H1 (cell line): ENCODE measurements around the gene USP16. TPM values are rescaled to one million over a fixed set of nuclear protein-coding genes. Genes with fewer than 3 reads are reported as not detected.

Experiments used
- CTCF ChIA-PET: fragments of 300-600 bp; sonication (Branson Sonifier 250); formaldehyde crosslinking; loops from one replicate; lab custom pipeline; 2021; ENCODE audit not compliant: partially characterized antibody; lab: Charles Lee
- POLR2A ChIA-PET: fragments of 300-600 bp; sonication (Branson Sonifier 250); formaldehyde crosslinking; loops from one replicate; lab custom pipeline; 2021; ENCODE audit warnings: inconsistent platforms; ENCODE audit not compliant: partially characterized antibody; lab: Charles Lee
- DNase-seq, 2 experiments: peaks; one replicate each; pipeline versions ENCODE4 v3.0.0 to v3.0.0-alpha.2; 2010 to 2022; ENCODE audit warnings: low spot score in 2 of 2, low read depth in 1 of 2, mixed read lengths in 1 of 2
- FAIRE-seq: peaks from 2 replicates; lab custom pipeline; 2011; peaks lifted over from hg19 to GRCh38; lab: Jason Lieb, UNC
- H2AFZ ChIP-seq: 2 replicates; pipeline ENCODE4 v1.8.1; 2012; ENCODE audit warnings: low read length, inconsistent platforms
- H2AK5ac ChIP-seq: 2 replicates; pipeline ENCODE4 v1.6.1; 2013; ENCODE audit warnings: low read depth, low read length
- H2BK120ac ChIP-seq: replicated peaks from 2 replicates; pipeline ENCODE3; 2013; ENCODE audit warnings: low read depth, low read length, inconsistent platforms
- H2BK12ac ChIP-seq: 2 replicates; pipeline ENCODE4 v1.6.1; 2013; ENCODE audit warnings: low read depth, low read length
- H2BK15ac ChIP-seq: 2 replicates; pipeline ENCODE4 v1.6.1; 2013; ENCODE audit warnings: low read length
- H2BK20ac ChIP-seq: 2 replicates; pipeline ENCODE4 v1.6.1; 2013; ENCODE audit warnings: low read length
- H2BK5ac ChIP-seq: 2 replicates; pipeline ENCODE4 v1.6.1; 2013; ENCODE audit warnings: low read depth, low read length
- H3K14ac ChIP-seq: 2 replicates; pipeline ENCODE4 v1.6.1; 2013; ENCODE audit warnings: inconsistent platforms; ENCODE audit not compliant: insufficient read length
- H3K18ac ChIP-seq: 2 replicates; pipeline ENCODE4 v1.6.1; 2013; ENCODE audit warnings: low read length; ENCODE audit errors: extremely low read depth
- H3K23ac ChIP-seq: 2 replicates; pipeline ENCODE4 v1.6.1; 2013; ENCODE audit warnings: inconsistent platforms; ENCODE audit not compliant: insufficient read length
- H3K23me2 ChIP-seq: 2 replicates; pipeline ENCODE4 v1.6.1; 2013; ENCODE audit warnings: low read depth, low read length
- H3K27ac ChIP-seq: 2 replicates; pipeline ENCODE4 v1.6.1; 2011; ENCODE audit warnings: low read depth, low read length, inconsistent platforms
- H3K27me3 ChIP-seq, 4 experiments: replicated peaks in 1 of 4; 1 replicate in 1 of 4; 2 replicates in 3 of 4; pipeline versions ENCODE4 v1.6.1 to v1.8.1; 2011 to 2013; ENCODE audit warnings: low read length in 3 of 4, mild to moderate bottlenecking in 3 of 4, inconsistent platforms in 2 of 4, mixed read lengths in 2 of 4, moderate library complexity in 1 of 4; ENCODE audit not compliant: control insufficient read depth in 3 of 4, insufficient read depth in 3 of 4; ENCODE audit errors: extremely low read depth in 1 of 4
- H3K36me3 ChIP-seq, 4 experiments: 2 replicates each; pipeline versions ENCODE4 v1.6.1 to v1.8.1; 2011 to 2013; ENCODE audit warnings: mild to moderate bottlenecking in 4 of 4, low read length in 3 of 4, moderate library complexity in 2 of 4, control low read depth in 1 of 4, inconsistent platforms in 1 of 4; ENCODE audit not compliant: insufficient read depth in 4 of 4, control insufficient read depth in 2 of 4
- H3K4ac ChIP-seq: replicated peaks from 2 replicates; pipeline ENCODE3; 2013; ENCODE audit warnings: low read length, low read depth, mixed read lengths, inconsistent platforms; ENCODE audit not compliant: insufficient read length
- H3K4me1 ChIP-seq, 4 experiments: replicated peaks in 1 of 4; 1 replicate in 1 of 4; 2 replicates in 3 of 4; pipeline versions ENCODE4 v1.6.1 to v1.8.1; 2011 to 2013; ENCODE audit warnings: low read length in 3 of 4, inconsistent platforms in 2 of 4, mixed read lengths in 1 of 4; ENCODE audit not compliant: insufficient read depth in 4 of 4, control insufficient read depth in 3 of 4
- H3K4me2 ChIP-seq, 2 experiments: 2 replicates each; pipeline versions ENCODE4 v1.6.1 to v1.8.1; 2011 to 2013; ENCODE audit warnings: low read depth in 2 of 2, low read length in 2 of 2, control low read depth in 1 of 2, inconsistent platforms in 1 of 2, mild to moderate bottlenecking in 1 of 2; ENCODE audit not compliant: insufficient read depth in 1 of 2
- H3K4me3 ChIP-seq, 4 experiments: fragments of 200-600, 300-600 bp in 1 of 4; sonication (generic), shearing (Covaris generic), sonication (Bioruptor Twin) in 1 of 4; 2 replicates each; pipeline versions ENCODE4 v1.5.1 to v1.8.1; 2011 to 2016; ENCODE audit warnings: low read length in 4 of 4, low read depth in 3 of 4, control low read depth in 2 of 4, inconsistent platforms in 2 of 4, mild to moderate bottlenecking in 2 of 4, mixed read lengths in 1 of 4, moderate library complexity in 1 of 4; ENCODE audit not compliant: insufficient read depth in 2 of 4; ENCODE audit errors: extremely low read depth in 1 of 4
- H3K56ac ChIP-seq: replicated peaks from 2 replicates; pipeline ENCODE3; 2013; ENCODE audit warnings: low read depth, mild to moderate bottlenecking, mixed read lengths, low read length, inconsistent platforms; ENCODE audit not compliant: insufficient read length
- H3K79me1 ChIP-seq: 2 replicates; pipeline ENCODE4 v1.6.1; 2013; ENCODE audit warnings: low read depth, low read length, control low read depth
- H3K79me2 ChIP-seq, 2 experiments: 2 replicates each; pipeline versions ENCODE4 v1.6.1 to v1.8.1; 2012 to 2013; ENCODE audit warnings: low read length in 2 of 2, mild to moderate bottlenecking in 2 of 2, inconsistent platforms in 1 of 2; ENCODE audit not compliant: insufficient read depth in 2 of 2, control insufficient read depth in 1 of 2
- H3K9ac ChIP-seq, 4 experiments: replicated peaks in 1 of 4; 1 replicate in 1 of 4; 2 replicates in 3 of 4; pipeline versions ENCODE4 v1.6.1 to v1.8.1; 2011 to 2013; ENCODE audit warnings: low read depth in 3 of 4, low read length in 3 of 4, control low read depth in 2 of 4, mild to moderate bottlenecking in 2 of 4, moderate library complexity in 2 of 4, inconsistent platforms in 1 of 4; ENCODE audit errors: extremely low read depth in 1 of 4
- H3K9me3 ChIP-seq, 2 experiments: 2 replicates each; pipeline versions ENCODE4 v1.6.1 to v1.8.1; 2012 to 2013; ENCODE audit warnings: mild to moderate bottlenecking in 2 of 2, moderate library complexity in 2 of 2, control low read depth in 1 of 2, inconsistent platforms in 1 of 2, low read depth in 1 of 2, low read length in 1 of 2, mixed read lengths in 1 of 2; ENCODE audit not compliant: insufficient read depth in 2 of 2
- H4K20me1 ChIP-seq, 2 experiments: replicated peaks in 1 of 2; 2 replicates each; pipeline versions ENCODE3 to v1.8.1; 2011 to 2013; ENCODE audit warnings: inconsistent platforms in 2 of 2, low read length in 2 of 2, mild to moderate bottlenecking in 1 of 2; ENCODE audit not compliant: insufficient read depth in 2 of 2, control insufficient read depth in 1 of 2
- H4K5ac ChIP-seq: 2 replicates; pipeline ENCODE4 v1.6.1; 2013; ENCODE audit warnings: low read length, low read depth, mixed read lengths, inconsistent platforms; ENCODE audit not compliant: insufficient read length
- H4K8ac ChIP-seq: 2 replicates; pipeline ENCODE4 v1.8.0; 2013; ENCODE audit warnings: mild to moderate bottlenecking, moderate library complexity, low read length, inconsistent platforms; ENCODE audit not compliant: insufficient read depth; ENCODE audit errors: extremely low read depth
- H4K91ac ChIP-seq: replicated peaks from 2 replicates; pipeline ENCODE3; 2013; ENCODE audit warnings: low read length, mixed read lengths, inconsistent platforms; ENCODE audit not compliant: insufficient read length
- ASH2L ChIP-seq: fragments of 200-600, 300-600 bp; sonication (generic); IDR thresholded peaks from one replicate; pipeline ENCODE4 v1.7.1; 2017; ENCODE audit warnings: low read length
- BCL11A ChIP-seq, 2 experiments: IDR thresholded peaks; one replicate each; pipeline ENCODE4 v1.6.1; 2011; ENCODE audit warnings: low read depth in 2 of 2, low read length in 2 of 2, mild to moderate bottlenecking in 2 of 2
- CREB1 ChIP-seq: IDR thresholded peaks from 2 replicates; pipeline ENCODE4 v1.6.1; 2012; ENCODE audit warnings: inconsistent platforms
- CTBP2 ChIP-seq: IDR thresholded peaks from 2 replicates; pipeline ENCODE4 v1.7.0; 2011; ENCODE audit warnings: borderline replicate concordance, mild to moderate bottlenecking, moderate library complexity, mixed read lengths, low read length; ENCODE audit not compliant: insufficient read depth, insufficient read length
- HDAC2 ChIP-seq, 2 experiments: fragments of 300-600 bp in 1 of 2; sonication (generic) in 1 of 2; IDR thresholded peaks; 2 replicates each; pipeline ENCODE4 v1.6.1; 2011 to 2012; ENCODE audit warnings: low read depth in 2 of 2, low read length in 2 of 2, mild to moderate bottlenecking in 2 of 2, moderate library complexity in 2 of 2, borderline replicate concordance in 1 of 2, inconsistent platforms in 1 of 2
- KDM1A ChIP-seq: fragments of 200-600, 300-600 bp; sonication (generic); IDR thresholded peaks from 2 replicates; pipeline ENCODE4 v1.7.1; 2016; ENCODE audit warnings: mild to moderate bottlenecking, low read length, borderline replicate concordance
- POU5F1 ChIP-seq: IDR thresholded peaks from 2 replicates; pipeline ENCODE4 v1.6.1; 2011; ENCODE audit warnings: low read depth, mild to moderate bottlenecking, low read length, moderate library complexity
- RAD21 ChIP-seq, 2 experiments: IDR thresholded peaks in 1 of 2; conservative IDR thresholded peaks in 1 of 2; 2 replicates each; pipeline ENCODE4 v1.6.1; 2011; ENCODE audit warnings: low read depth in 2 of 2, low read length in 2 of 2, improper control_type of control experiment in 1 of 2, inconsistent platforms in 1 of 2, mild to moderate bottlenecking in 1 of 2, moderate library complexity in 1 of 2
- RFX5 ChIP-seq: IDR thresholded peaks from 2 replicates; pipeline ENCODE4 v1.6.1; 2011; ENCODE audit warnings: low read depth, low read length, improper control_type of control experiment, borderline replicate concordance
- RNF2 ChIP-seq: fragments of 200-900, 300-1000 bp; sonication (generic); IDR thresholded peaks from 2 replicates; pipeline ENCODE4 v1.7.1; 2016; ENCODE audit warnings: borderline replicate concordance, low read depth, mild to moderate bottlenecking, antibody characterized with exemption, low read length; ENCODE audit not compliant: poor library complexity, severe bottlenecking; ENCODE audit errors: missing control alignments
- TBP ChIP-seq: IDR thresholded peaks from 2 replicates; pipeline ENCODE4 v1.6.1; 2011; ENCODE audit warnings: low read depth, low read length, improper control_type of control experiment
- TCF12 ChIP-seq: IDR thresholded peaks from 2 replicates; pipeline ENCODE4 v1.6.1; 2011; ENCODE audit warnings: low read depth, mild to moderate bottlenecking, low read length
- WGBS, 2 experiments: shearing (Covaris generic) in 1 of 2; methylation state at CpG; one replicate each; pipeline versions ENCODE4 v1.1.6 to v1.1.7; 2013 to 2015; ENCODE audit warnings: low lambda C conversion rate in 2 of 2, mixed read lengths in 2 of 2, inconsistent platforms in 1 of 2, low coverage in 1 of 2, missing lambda C conversion rate in 1 of 2; ENCODE audit not compliant: insufficient replicate concordance in 2 of 2, insufficient coverage in 1 of 2, insufficient read length in 1 of 2; ENCODE audit errors: extremely low coverage in 1 of 2, missing lambda C conversion rate in 1 of 2; 5-methylcytosine and 5-hydroxymethylcytosine counted together
- polyA plus RNA-seq, 7 experiments: library from polyadenylated mRNA; depleted of rRNA in 3 of 7; stranded (reverse) in 5 of 7; unstranded in 2 of 7; fragments of >200 nt in 5 of 7; fragments of 200-250 nt in 2 of 7; gene quantifications; 1 replicate in 5 of 7; 2 replicates in 1 of 7; 4 replicates in 1 of 7; pipeline versions ENCODE4 v1.2.1 to v1.2.3, GENCODE V29; 2011 to 2013; ENCODE audit warnings: missing spikeins in 2 of 7, mixed read lengths in 2 of 7
- total RNA-seq: library from RNA; stranded (reverse); fragmentation: NEBNext Ultra II Directional; extraction: Animal tissue kit (Norgen Biotek cat#: 25700); gene quantifications from 2 replicates; pipeline ENCODE4 v1.2.1, GENCODE V29; 2021

USP16 gene
- total and polyA plus RNA-seq, 2 of the 8 experiments (the other 6 are each of a cell fraction or from before 2014, with no cell fraction given), result 3.4 to 19.1 TPM

GRCh38 chr21:29053011-29053553, 28.6 kb downstream of the USP16 start:
- DNase-seq, result no peak
- H3K4ac ChIP-seq, result no peak overlapping the region
- peaks cover 0 to 1% of the 10 kb centered on the region in 2 experiments for H4K20me1 ChIP-seq
- no peaks in the 10 kb centered on the region for H3K79me1 ChIP-seq
- no peak overlapping the region for H2BK120ac ChIP-seq
- H2BK20ac ChIP-seq, result no peak overlapping the region
- H3K23me2 ChIP-seq, result no peaks in the 10 kb centered on the region
- no peak overlapping the region for H3K9ac ChIP-seq
- no peak overlapping the region for H3K27ac ChIP-seq
- no peak overlapping the region for H4K91ac ChIP-seq
- H3K18ac ChIP-seq, result no peak overlapping the region
- no peak overlapping the region for H3K4me3 ChIP-seq
- POLR2A ChIA-PET, result interaction anchor here (0.9 to 7.7 kb wide), 7 partner anchors 10 to 28 kb away, joined by 4 to 37 read pairs (median 5); partner anchors contain the start of genes CCT8 and USP16
- no peaks in the 10 kb centered on the region for H3K4me1 ChIP-seq
- H4K5ac ChIP-seq, result no peak overlapping the region
- no peaks in the 10 kb centered on the region for H3K9me3 ChIP-seq
- H2BK12ac ChIP-seq, result no peak overlapping the region
- H3K56ac ChIP-seq, result no peak overlapping the region
- CTCF ChIA-PET, result no interaction called here
- H3K23ac ChIP-seq, result no peak overlapping the region
- peaks cover 14 to 79% (median 62%) of the 10 kb centered on the region in 4 experiments for H3K36me3 ChIP-seq
- no peak overlapping the region for H2AK5ac ChIP-seq
- no peak for FAIRE-seq
- H2BK5ac ChIP-seq, result no peak overlapping the region
- WGBS, 2 experiments, result 89% methylated on average over 5 of the region's 5 CpGs; no CpG with 5 or more reads in 1 of the 2 experiments
- H3K14ac ChIP-seq, result no peak overlapping the region
- no peak overlapping the region for H3K4me2 ChIP-seq
- no peaks in the 10 kb centered on the region for H3K27me3 ChIP-seq
- H2AFZ ChIP-seq, result no peak overlapping the region
- H4K8ac ChIP-seq, result no peak overlapping the region
- no peak overlapping the region for H2BK15ac ChIP-seq
- no peaks in the 10 kb centered on the region for H3K79me2 ChIP-seq
- TF ChIP-seq CTBP2 (no peak), KDM1A (no peak), RFX5 (no peak), RNF2 (no peak), BCL11A (IDR thresholded peaks at IDR 0.05; ENCODE audit: low read depth in 2 of 2, low read length in 2 of 2) (no peak), HDAC2 (IDR thresholded peaks at IDR 0.05; ENCODE audit: borderline replicate concordance in 1 of 2, low read depth in 2 of 2, low read length in 2 of 2) (no peak), ASH2L (no peak), CREB1 (no peak), TBP (no peak), POU5F1 (no peak), RAD21 (IDR thresholded peaks at IDR 0.05 in 1 of 2, conservative IDR thresholded peaks at IDR 0.05 in 1 of 2; ENCODE audit: low read depth in 2 of 2, low read length in 2 of 2) (no peak), TCF12 (no peak)
